Cortex of kidney (tissue), 1 donor: Measurements from ENCODE around the gene AADACL4.

Experiments used
- DNase-seq: peaks from one replicate; lab custom pipeline; 2025; lab: John Stamatoyannopoulos, UW

AADACL4 gene

DNA sequence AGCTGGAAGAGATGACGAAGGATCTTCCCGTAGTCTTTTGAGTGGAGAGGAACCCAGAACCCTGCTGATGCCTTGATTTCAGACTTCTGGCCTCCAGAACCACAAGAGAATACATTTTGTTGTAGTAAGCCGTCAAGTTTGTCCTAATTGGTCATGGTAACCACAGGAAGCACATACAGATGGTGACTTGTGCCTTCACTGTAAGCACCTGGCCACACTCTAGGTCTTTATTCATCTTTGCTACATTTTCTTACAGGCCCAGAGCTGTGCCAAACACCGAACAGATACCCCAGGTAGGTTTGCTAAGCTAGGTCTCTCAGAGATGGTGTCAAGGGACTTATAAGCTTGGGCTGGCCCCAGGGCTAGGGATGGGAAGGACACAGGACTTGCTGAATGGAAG is 30.7 kb upstream of the AADACL4 start:
- no peak for DNase-seq

DNA sequence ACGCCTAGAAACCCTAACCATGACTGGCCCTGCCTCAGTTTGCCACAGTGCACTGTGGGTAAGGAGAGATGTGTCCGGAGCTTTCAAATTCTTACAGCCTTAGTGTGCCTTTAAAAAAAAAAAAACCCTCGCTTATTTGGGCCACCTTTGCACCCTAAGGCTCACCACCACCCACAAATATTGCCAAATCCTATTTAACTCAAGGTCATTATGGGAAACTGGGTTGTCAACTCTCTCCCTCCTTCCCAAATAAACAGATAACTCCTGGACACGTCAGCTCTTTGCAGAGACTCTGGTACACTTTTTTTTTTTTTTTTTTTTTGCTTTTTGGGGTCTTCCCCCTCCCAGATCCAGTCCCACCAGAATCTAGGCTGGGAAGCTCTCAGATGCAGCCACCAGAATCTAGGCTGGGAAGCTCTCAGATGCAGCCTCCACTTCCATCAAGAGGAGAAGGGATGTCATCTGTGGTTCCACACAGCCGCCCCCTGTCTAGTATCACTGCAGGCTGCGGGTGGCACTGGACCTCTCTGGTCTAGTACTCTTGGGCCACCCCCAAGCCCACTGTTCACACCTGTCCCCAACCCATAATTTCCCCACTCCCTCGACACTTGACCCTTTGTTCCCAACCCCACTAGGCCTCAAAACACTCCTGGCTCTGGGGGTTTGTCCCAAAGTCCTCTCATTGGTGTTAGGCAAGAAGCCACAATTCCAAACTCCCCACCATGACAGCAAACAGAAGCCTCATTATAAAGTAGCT is 29.3 kb upstream of the AADACL4 start:
- DNase-seq = no peak

DNA sequence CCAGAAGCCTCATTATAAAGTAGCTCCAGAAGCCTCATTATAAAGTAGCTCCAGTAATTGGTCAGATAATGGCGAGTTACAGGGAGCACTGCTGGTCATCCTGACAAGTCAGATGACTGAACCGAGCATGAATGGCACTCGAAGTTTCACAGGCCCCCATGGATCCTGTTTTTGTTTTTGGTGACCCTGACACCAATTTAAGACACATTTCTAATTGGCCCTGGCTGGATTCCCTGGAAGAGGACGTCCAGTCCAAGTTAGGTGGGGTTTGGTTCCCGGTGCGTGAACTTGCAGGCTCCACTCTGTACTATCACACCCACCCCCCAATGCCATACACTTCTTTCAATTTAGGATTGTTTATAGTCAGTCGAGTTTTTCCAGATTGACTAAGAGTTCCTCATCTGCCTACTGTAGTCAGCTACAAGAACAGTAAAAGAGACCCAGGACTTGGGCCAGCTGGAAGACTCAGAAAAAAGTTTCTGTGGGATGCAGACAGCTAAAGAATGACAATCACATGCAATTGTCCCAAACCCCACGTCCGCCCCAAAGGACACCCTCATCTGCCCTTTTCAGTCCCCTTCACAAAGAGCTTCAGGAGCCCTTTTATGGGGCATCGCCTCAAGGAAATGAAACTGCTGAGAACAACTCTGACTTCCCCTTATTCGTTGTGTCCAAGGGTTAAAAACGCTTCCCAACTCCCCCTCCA is 28.6 kb upstream of the AADACL4 start:
- no peak for DNase-seq

DNA sequence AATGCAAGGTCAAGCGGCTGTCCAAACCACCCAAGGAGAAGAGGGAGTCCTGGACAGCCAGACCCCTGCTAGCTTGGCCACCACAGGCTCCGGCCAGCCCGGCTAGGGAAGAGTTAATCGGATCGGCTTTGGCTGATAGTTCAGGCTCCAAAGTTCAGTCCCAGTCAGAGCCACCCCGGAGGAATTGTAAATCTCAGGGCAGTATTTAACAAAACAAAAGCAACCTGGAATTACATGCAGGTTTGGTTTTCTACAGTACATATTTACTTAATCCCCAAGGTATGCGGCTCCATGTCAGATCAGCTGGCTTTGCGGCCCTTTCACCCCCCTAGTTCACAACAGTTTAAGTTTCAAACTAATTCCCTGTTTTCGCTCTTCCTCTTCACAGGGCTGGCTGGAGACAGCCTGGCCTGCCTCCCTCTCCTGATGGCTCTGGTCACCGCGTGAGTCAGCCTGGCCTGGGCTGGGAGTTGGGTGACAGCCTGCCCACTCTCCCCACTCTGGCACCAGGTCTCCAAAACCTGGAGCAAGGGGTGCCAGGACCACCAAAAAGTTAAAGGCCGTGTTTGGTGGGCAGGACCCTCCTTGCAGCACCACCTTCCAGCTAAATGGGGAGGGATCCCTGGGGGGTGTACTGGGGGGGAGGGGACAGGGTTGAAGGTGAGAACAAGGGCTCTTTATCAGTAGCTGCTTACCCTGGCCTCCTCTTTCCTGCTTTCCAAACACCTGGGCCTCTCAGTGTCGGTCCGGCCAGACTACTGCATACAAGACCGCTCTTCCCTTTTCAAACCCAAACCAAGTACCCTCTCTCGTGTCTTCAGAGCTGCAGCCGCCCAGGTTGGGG is 27.8 kb upstream of the AADACL4 start:
- no peak for DNase-seq

- DNase-seq = no peak
These were observed 27.0 kb upstream of the AADACL4 start for GRCh38 chr1:12616709-12617373.

DNA sequence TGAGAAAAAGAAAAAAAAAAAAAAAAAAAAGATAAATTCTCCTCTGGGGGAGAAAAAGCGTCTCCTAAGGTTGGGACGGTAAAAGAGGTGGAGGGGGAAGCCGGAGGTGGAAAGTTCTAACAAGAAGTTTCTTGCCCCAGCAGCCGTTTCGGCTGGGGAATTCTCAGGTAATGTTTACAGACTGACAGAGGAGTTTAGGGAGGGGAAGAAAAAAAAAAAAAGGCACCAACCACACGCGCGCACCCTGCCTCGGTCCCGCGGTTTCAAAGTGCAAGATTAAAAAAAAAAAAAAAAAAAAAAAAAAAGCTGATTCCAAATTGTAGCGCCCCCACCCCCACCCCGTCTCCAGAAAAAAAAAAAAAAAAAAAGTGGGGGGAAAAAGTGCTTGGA is 26.4 kb upstream of the AADACL4 start:
- no peak for DNase-seq

GRCh38 chr1:12617901-12618660 is 25.8 kb upstream of the AADACL4 start, which contains the start of gene DHRS3:
DHRS3 (minus strand) TSS chr1:12618210; CDS start chr1:12617348, 862 bp downstream.
- DNase-seq = no peak

DNA sequence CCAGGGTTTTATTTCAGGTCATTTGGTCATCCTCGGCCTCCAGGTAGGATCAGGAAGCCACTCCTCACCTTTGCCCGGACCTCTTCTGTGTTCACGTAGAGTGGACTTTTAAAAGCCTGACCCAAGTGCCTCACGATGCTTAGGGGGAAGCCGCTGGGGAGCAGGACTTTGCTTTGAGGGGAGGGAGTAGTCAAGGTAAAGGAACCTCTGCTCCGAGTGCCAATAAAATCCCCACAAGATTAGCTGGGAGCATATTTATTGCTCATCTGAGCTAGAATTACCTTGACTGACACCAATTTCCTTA is 25.3 kb upstream of the AADACL4 start:
- no peak for DNase-seq

- no peak for DNase-seq
These were observed 24.7 kb upstream of the AADACL4 start for GRCh38 chr1:12618965-12619791.

DNA sequence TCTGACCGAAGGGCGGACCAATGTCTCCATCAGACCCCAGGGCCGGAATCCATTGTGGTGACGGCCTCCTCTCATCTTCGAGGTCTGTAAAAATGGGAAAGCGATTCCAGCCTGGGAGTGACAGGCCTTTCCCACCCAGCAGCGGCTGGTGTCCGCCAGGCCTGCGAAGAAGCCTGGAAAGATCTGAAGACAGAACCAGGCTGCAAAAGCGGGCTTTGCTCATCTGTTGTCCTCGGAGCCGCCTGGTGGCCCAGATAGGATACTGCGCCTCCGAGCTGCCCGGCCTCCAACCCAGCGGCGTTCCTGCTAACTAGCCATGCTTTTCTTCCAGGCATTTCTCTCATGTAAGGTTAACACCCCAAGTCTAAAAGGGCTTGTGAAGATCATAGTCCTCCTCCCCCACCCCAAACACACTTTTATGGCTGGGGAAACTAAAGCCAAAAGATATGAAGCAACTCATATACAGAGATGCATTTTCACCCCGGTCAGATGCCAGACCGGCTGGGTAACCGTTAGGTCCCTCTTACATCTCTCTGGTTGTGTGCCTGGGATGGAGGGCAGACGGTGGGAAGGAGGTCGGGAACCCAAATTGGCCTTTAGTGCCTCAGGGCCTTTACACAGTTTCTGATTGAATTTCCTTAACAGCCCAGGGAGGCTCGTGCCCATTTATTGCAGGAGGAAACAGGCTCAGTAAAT is 23.9 kb upstream of the AADACL4 start:
- DNase-seq = no peak

DNA sequence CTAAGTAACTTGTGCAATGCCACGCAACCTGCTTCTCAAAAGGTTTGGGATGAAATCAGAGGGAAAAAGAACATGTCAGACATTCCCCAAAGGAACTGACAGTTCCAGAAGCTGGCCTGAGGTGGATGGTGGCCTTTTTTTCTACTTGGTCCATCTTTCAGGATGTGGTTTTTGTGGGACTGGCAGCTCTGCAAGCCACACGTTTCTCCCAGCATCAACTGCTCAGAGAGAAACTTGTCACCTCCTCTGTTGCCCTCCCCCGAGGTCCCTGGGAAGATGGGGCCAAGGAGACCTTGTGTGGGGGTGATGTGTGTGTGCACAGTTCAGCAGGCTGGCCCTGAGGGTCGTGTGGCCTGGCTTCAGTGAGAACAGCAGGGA is 23.4 kb upstream of the AADACL4 start:
- no peak for DNase-seq

- DNase-seq = no peak
These were observed 23.0 kb upstream of the AADACL4 start for GRCh38 chr1:12620931-12621330.

DNA sequence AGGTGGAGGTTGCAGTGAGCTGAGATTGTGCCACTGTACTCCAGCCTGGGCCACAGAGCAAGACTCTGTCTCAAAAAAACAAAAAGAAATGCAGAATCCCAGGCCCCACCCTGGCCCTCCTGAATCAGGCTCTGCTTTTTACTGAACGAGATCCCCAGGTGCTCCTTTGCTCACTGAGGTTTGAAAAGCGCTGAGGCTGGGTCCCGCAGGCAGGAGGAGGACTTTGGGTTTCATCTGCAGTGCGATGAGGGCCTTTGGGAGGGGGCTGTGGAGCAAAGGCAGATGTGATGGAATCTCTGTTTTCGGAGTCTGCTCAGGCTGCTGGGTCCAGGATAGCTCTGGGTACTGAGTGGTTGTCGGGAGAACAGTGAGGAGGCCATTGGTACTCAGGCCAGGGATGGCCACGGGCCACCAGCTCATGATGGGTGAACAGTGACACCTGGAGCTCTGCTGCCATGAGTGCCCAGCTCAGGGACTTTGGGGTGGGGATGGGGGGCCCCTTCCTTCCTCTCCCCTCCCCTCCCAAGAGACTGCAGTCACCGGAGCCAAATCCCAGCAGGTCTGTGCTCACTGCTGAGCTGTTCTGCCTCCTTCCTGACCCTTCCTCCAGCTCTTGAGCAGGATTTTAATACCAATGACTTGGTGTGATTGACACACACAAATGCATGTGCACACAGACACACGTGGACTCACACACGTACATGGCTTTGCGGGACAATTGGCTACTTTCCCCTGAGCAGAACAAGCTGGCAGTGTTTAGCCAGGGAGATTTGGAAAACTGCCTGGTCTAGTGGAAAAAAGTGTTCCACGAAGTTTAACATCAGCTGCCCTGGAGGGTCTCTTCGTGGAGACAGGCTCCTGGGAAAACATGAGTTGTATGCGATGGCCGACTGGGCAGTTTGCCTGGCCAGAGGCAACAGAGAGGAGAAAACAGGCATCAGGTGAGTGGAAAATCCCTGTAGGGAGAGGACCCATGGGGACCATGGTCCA is 22.2 kb upstream of the AADACL4 start:
- no peak for DNase-seq

GRCh38 chr1:12622506-12622905 is 21.4 kb upstream of the AADACL4 start:
- no peak for DNase-seq

DNA sequence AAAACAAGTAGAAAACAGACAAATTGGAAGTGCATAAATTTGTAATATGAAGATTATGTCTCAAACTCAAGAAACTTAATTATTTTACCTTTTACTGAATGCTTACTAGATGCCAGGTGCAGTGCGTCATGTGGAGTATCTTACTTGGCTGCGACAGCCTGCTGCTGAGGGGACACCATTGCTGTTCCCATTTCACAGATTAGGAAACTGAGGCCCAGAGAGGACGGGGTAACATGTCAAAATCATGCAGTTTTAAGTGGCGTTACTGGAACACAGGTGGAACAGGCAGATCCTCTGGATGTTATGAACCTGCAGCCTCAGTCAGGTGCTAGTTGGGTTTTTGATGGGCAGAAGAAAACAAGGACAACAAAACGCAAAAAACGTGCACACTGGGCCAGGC is 18.6 kb upstream of the AADACL4 start:
- no peak for DNase-seq

- DNase-seq = no peak
These were observed 17.0 kb upstream of the AADACL4 start for GRCh38 chr1:12626888-12627287.

DNA sequence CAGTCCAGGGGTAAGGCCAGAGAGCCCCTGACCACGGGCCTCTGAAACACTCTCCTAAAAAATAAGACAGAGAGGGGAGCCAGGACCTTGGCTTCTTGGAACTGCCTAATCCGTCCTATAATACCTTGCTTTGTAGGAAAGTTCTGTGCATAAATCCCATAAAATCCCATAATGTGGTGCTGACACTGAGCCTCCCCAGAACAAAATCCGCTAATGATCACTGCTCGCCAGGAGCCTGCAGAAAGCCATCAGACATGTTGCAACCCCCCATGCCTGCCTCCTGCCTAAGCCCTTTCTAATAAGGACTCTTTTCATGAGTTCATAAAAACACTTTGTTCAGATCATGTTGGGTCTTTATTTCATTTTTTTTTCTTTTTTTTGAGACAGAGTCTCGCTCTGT is 16.6 kb upstream of the AADACL4 start:
- DNase-seq = no peak

DNA sequence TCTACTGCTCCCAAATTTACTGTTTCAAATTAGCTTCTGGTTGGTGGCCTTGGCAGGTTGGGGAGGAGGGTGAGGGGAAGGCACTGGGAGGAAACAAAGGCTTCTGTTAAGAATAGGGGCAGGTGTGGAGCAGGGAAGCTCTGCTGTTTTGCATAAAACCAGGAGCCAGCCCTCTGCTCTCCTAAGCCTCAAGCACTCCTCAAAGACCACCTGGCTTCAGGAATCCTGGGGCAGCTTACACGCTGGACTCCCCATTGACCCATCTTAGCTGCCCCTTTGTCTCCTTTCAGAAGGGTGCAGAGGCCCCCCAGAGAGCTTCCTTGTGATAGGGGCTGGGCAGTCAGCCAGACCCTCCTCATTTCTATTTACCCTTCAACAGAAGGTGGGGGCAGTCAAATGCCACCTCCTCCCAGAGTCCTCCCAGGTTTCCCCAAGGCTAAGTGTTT is 14.4 kb upstream of the AADACL4 start:
- no peak for DNase-seq
